ENCODE measurements around the gene ITGA8.
A peak's percentile ranks its signal among the peaks of the same experiment; 100 is the strongest.

ITGA8 gene

GRCh38 chr10:15550950-15551349 lies 168.8 kb downstream of the ITGA8 start:
- DNase-seq (ENCODE audit: low spot score) = no peak

- DNase-seq (ENCODE audit: low spot score) = no peak
These were observed 171.4 kb downstream of the ITGA8 start for GRCh38 chr10:15548331-15548730.

- DNase-seq (ENCODE audit: low spot score) = no peak
These were observed 173.1 kb downstream of the ITGA8 start for GRCh38 chr10:15546606-15547005.

GRCh38 chr10:15545884-15546283 lies 173.8 kb downstream of the ITGA8 start:
- no peak for DNase-seq (ENCODE audit: low spot score)

GRCh38 chr10:15545266-15545665 lies 174.5 kb downstream of the ITGA8 start:
- DNase-seq (ENCODE audit: low spot score) = no peak

- no peak for DNase-seq (ENCODE audit: low spot score)
These were observed 175.7 kb downstream of the ITGA8 start for GRCh38 chr10:15543994-15544393.

GRCh38 chr10:15542817-15543216 lies 176.9 kb downstream of the ITGA8 start:
- no peak for DNase-seq (ENCODE audit: low spot score)

- no peak for DNase-seq (ENCODE audit: low spot score)
These were observed 178.3 kb downstream of the ITGA8 start for GRCh38 chr10:15541376-15541775.

- no peak for DNase-seq (ENCODE audit: low spot score)
These were observed 179.0 kb downstream of the ITGA8 start for GRCh38 chr10:15540727-15541126.

GRCh38 chr10:15539262-15539661 lies 180.5 kb downstream of the ITGA8 start:
- peak; percentile 1 for DNase-seq (ENCODE audit: low spot score)

- DNase-seq (ENCODE audit: low spot score) = peak; percentile 20
These were observed 184.7 kb downstream of the ITGA8 start for GRCh38 chr10:15534928-15535538.

GRCh38 chr10:15531927-15532722 lies 187.6 kb downstream of the ITGA8 start:
- peak; percentile 9 for DNase-seq (ENCODE audit: low spot score)

GRCh38 chr10:15528859-15529239 lies 190.9 kb downstream of the ITGA8 start:
- DNase-seq (ENCODE audit: low spot score) = no peak

- no peak for DNase-seq (ENCODE audit: low spot score)
These were observed 193.0 kb downstream of the ITGA8 start for GRCh38 chr10:15526754-15527153.

- no peak for DNase-seq (ENCODE audit: low spot score)
These were observed 198.3 kb downstream of the ITGA8 start for GRCh38 chr10:15521328-15521903.

GRCh38 chr10:15518250-15518649 lies 201.5 kb downstream of the ITGA8 start:
- no peak for DNase-seq (ENCODE audit: low spot score)

GRCh38 chr10:15516256-15517085 lies 203.3 kb downstream of the ITGA8 start:
- no peak for DNase-seq (ENCODE audit: low spot score)

GRCh38 chr10:15515202-15515601 lies 204.5 kb downstream of the ITGA8 start:
- DNase-seq (ENCODE audit: low spot score) = no peak

- no peak for DNase-seq (ENCODE audit: low spot score)
These were observed 208.8 kb downstream of the ITGA8 start for GRCh38 chr10:15510963-15511362.

GRCh38 chr10:15505329-15505728 lies 214.4 kb downstream of the ITGA8 start:
- DNase-seq (ENCODE audit: low spot score) = no peak

GRCh38 chr10:15504101-15504840 lies 215.5 kb downstream of the ITGA8 start:
- no peak for DNase-seq (ENCODE audit: low spot score)
